ENCODE measurements around the gene RAN.
"Not testable (repeated sequence)": the region's sequence is repeated elsewhere in the genome, so short reads cannot be mapped to it uniquely, and the experiment has no call there.

Gene RAN

DNA sequence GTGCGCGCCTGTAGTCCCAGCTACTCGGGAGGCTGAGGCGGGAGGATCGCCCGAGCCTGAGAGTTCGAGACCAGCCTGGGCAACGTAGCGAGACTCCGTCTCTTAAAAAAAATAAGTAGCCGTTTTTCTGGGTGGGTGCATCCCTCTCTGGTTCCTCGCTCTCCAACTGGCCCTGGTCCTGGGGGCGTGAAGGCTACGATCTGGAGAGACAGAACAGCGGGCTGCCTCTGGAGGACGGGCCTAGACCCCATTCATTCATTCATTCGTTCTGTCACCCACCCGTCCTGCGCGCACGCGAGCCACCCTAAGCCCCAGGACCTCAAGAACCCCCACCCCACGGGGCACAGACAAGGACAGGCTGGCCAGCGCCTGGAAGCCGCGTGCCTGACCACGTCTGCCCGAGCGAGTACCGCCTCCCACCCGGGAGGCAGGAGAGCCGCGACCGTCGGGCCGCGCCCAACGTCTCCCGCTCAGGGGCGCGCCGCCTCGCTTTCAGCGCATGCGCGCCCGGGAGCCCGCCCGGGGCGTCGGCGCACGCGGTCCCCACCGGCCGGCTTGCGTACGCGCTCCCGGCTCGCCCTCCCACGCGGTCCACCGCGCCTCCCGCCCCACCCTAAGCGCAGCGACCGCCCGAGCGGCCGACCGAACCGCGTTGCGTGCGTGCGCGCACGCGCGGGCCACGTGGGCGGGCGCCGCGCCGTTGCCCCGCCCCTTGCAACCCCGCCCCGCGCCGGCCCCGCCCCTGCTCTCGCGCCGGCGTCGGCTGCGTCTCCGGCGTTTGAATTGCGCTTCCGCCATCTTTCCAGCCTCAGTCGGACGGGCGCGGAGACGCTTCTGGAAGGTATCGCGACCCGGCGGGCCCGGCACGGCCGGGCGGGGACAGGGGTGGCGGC, at the start of gene RAN:
Gene RAN (plus strand): TSS at position 781 of the 893 bp plus-strand sequence. CDS start 528 bp downstream, outside the sequence.
- DNase-seq (ENCODE audit: low read depth, low spot score) = peak; percentile 84

DNA sequence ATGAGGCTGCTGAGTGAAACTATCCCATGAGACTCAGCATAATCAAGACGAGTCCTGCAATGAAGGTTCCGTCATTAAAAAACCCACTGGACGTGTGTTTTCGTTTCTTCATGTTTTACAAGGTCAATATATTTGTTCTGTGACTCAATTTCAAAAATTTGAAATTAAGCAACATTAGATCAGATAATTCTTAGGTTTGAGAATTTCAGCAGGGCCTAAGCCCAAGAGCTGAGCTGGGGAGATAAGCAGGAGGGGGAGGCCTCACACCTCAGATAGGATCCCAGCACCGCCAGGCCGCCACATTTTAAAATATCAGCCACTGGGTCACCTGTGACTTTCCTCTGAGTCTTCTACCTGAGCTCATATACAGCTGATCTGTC, 46.1 kb upstream of the RAN start:
- DNase-seq (ENCODE audit: low read depth, low spot score) = no peak

DNA sequence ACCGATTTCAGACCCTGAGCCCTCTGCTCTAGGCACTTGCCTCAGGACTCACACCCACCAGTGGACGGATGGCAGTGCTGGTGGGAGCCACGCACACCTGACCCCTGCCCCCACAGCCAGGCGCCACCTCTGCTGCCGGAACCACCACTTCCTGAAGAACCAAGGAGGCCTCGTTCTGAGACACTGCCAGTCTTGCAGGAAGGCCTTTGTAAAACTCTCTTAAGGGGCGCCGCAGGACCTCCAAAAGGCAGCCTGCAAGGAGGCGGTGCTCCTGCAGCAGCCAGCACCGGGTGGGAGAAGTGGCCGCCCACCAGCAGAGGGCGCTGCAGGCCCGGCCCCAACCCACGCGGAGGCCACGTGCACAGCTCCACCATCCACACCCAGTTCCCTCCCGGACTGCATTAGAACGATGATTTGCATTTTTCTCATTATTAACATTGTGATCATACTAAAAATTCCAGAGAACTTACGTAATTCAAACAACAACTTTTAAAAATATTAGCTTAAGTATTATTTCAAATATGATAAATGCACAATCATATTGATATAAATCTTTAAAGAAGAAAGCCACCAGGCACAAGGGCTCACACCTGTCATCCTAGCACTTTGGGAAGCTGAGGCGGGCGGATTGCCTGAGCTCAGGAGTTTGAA, 45.6 kb upstream of the RAN start:
- DNase-seq (ENCODE audit: low read depth, low spot score) = peak; percentile 25

DNA sequence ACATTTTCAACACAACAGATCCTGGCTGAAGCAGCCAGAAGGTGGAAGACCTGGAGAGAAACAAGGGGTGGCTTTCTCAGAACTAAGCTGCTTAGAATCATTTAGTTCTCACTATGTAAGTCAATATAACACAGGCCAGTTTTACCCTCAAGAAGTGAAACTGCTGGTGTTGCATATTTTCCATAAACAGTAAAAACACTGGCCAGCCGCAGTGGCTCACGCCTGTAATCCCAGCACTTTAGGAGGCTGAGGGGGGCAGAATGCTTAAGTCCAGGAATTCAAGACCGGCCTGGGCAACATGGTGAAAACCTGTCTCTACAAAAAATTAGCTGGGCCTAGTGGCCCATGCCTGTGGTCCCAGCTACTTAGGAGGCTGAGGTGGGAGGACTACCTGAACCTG, 44.4 kb upstream of the RAN start:
- no peak for DNase-seq (ENCODE audit: low read depth, low spot score)

DNA sequence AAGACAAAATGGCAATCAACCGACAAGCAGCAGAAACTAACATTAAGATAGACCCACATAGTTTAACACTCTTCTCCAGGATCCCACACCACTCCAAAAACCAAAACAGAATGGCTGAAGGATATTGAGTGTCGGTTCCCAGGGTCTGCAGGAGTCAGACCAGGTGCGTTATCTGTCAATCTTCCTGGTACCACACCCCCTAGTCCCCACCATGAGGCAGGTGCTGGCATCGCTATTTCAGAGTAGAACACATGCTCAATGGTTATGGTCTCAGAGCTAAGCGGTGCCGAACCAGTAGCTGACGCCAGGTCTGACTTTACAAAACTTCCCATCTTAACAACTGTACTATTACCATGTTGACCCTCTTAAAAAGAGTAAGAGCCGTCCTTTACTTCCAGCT, 43.0 kb upstream of the RAN start:
- no peak for DNase-seq (ENCODE audit: low read depth, low spot score)

DNA sequence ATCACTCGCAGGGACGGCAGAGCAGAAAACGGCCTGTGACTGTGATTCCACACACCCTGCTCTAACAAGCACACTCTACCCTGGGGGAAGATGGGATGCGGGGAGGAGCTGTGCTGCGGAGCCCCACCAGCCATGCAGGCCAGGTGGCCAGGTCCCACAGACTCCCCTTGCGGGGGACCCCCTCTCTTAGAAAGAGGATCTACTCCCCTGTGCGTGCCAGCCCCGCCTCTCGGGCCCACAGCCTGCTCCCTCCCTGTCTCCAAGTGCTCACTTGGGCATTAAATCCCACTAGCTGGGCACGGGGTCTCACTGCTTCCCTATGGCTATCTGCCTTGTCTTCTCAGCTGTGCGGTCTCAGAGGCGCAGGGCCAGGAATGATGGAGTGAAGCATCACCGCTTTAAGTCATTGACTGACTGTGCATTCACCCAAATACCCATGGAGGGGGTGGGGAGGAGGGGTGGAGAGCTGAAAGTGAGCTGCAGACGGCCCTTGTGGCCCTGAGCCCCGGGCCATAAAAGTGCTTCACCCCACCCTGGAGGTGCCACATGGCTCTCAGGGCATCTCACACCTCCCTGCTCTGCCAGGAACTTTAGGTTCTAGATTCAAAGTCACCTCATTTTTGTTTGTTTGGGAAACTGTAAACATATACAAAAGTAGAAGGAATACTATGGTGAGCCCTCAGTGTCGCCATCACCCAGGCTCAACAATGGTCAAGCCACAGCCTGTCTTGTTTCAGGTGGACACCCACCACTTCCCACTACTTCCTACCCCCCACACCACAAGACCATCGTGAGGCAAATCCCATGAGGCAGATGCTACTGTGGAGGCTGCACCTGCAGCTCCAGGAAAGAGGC, 42.2 kb upstream of the RAN start:
- no peak for DNase-seq (ENCODE audit: low read depth, low spot score)

DNA sequence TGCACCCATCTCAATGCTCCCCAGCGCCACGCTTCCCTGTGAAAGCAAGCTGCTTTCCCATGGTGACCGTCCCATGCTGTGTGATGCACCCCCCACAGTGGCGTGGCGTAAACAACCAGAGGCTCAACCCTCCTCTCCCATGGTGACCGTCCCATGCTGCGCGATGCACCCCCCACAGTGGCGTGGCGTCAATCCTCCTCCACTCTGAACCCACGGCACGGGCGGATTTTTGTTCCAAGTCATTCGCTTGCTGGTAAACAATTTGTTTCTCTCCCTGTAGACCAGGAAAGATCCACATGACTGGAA, 41.7 kb upstream of the RAN start:
- no peak for DNase-seq (ENCODE audit: low read depth, low spot score)

DNA sequence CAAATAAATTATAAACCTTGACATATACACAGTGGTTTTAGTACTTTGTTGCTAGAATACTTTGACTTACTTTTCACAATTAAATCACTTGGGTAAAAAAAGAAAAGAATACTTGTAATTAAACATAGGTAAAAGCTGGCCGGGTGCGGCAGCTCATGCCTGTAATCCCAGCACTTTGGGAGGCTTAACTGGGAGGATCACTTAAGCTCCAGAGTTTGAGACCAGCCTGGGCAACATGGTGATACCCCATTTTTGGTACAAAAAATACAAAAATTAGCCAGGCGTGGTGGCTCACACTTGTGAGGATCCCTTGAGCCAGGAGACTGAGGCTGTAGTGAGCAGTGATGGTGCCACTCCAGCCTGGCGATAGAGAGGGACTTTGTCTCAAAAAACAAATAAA, 40.6 kb upstream of the RAN start:
- no peak for DNase-seq (ENCODE audit: low read depth, low spot score)

DNA sequence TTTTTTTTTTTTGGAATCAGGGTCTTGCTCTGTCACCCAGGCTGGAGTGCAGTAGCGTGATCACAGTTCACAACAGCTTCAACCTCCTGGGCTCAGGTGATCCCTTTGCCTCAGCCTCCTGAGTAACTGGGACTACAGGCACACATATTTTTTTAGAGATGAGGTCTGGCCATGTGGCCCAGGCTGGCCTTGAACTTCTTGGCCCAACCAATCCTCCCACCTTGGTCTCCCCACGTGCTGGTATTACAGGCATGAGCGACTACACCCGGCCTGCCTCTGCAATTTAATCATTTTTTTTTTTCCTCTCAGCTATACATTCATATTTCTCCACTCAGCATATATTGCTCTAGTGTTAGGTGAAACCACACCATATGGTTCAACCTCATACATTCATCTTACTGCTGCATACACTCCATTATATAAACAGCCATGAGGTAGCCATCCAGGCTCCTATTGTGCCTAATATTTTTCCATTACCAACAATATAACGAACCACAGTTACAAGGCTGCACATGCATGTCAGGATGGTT, 39.9 kb upstream of the RAN start:
- DNase-seq (ENCODE audit: low read depth, low spot score) = no peak

DNA sequence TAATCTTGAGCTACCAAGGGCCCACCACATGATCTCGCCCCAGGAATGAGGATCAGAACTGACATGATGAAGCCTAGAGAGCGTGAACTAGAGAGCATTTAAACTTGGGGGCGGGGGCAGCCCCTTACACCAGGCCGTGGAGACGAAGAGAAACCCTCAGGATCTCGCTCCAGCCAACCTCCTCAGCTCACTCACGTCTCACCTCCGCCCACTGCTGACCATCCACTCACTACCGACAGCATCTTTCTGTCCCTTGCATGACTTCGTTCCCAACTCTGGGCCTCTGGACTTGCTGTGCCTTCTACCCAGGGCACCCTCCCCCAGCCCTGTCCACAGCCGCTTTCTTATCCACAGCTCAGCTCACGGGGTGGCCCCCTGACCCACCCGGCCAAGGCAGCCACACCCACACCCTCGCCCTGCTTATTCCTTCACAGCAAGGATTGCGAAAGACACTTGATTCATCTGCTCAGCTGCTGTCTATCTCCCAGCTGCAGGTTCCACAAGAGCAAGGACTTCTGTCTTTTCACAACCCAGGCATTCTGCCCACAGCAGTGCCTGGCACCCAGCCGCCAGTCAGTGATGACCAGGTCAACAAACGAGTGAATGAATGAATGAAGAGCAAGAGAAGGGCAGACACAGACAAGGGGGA, 39.2 kb upstream of the RAN start:
- DNase-seq (ENCODE audit: low read depth, low spot score) = no peak

DNA sequence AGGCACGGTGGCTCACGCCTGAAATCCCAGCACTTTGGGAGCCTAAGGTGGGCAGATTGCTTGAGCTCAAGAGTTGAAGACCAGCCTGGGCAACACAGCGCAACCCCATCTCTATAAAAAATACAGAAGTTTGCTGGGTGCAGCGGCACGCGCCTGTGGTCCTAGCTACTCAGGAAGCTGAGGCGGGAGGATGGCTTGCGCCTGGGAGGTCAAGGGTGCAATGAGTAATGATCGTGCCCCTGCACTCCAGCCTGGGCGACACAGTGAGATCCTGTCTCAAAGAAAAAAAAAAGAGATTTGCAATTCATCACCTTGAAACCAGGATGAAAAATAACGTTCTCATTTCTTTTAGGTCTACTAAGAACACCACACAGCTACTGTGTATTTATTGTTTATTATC, 36.9 kb upstream of the RAN start:
- no peak for DNase-seq (ENCODE audit: low read depth, low spot score)

DNA sequence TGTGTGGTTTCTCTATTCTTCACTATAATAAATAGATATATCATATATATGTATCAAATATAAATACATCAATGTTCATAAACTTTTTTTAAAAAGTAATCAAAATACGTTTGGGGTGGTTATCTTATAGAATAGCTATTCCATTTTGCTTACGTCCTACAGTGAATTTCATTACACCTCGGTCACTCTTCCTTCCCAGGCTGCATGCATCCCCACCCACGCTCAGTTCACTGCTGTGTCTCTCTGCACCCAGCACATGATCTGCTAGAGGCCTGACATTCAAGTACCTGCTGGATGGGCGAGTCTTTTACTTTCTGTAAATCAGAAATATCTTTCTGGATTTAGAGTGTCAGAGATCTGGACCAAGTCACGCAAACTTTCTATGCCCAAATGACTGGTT, 36.4 kb upstream of the RAN start:
- no peak for DNase-seq (ENCODE audit: low read depth, low spot score)

DNA sequence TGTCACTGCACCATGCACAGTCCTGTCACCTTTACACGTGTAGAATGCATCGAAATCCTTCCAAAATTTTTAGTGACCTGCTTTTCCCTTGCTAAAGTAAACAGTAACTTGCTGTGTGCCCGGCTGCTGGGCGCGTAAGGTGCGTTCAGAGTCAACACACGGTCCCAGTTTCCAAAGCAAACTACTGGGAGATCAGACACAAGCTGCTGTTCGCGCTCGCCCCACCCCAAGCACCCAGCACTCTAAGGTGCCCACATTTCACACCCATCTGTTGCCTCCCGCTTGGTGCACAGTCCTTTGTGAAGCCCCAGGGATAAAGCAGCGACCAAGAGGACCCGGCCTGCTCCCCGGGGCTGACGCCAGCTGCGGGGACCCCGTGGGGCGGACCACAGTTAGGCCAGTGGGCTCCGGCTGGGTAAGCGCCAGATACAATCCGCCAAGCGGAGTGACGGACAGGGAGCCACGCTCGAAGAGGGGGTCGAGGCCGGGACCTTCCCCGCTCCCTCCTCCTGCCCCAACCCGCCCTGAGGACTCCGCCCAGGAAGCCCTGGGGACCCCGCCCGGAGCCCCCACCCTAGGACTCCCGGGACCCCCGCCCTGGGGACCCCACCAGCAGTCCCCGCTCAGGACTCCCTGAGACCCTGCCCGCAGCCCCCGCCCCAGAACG, 33.4 kb upstream of the RAN start:
- DNase-seq (ENCODE audit: low read depth, low spot score) = no peak

DNA sequence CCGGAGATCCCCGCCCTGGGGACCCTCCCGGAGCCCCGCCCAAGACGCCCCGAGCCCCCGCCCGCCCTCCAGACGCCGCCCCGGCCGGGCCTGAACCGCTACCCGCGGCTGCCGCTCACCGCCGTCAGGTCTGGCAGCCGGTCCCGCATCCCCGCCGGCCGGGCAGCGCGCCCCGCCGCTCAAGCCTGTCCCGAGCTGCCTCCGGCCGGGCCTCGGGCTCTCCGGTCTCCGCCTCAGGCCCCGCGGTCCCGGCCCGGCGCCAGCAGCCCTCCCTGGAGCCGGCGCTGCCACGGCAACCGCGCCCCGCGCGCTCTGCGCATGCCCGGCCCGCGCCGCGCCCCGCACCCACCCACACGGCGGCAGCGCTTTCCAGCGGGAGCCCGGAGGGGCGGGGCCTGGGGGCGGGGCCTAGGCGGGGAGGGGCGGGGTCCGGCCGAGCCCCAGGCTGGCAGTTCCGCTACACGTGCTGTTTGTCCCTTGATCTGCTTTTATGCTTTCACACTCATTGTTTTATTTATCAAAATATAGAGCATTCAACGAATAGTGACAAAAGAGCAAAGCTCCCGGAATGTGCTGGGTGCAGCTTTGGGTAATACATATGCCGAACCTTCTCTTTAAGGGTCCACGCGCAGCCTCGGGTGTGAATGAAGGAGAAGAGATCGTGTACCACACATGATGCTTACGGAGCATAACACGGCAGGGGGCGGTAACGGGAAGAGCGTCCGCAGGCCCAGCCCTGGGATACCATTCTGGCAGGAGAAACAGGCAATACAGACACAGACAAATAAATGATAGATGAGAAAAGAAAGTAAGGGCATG, 32.7 kb upstream of the RAN start, which contains the start of gene STX2:
Gene STX2 (minus strand): TSS at position 300 of the 819 bp plus-strand sequence. CDS start 151 bp downstream, at position 149.
- DNase-seq (ENCODE audit: low read depth, low spot score) = peak; percentile 84

DNA sequence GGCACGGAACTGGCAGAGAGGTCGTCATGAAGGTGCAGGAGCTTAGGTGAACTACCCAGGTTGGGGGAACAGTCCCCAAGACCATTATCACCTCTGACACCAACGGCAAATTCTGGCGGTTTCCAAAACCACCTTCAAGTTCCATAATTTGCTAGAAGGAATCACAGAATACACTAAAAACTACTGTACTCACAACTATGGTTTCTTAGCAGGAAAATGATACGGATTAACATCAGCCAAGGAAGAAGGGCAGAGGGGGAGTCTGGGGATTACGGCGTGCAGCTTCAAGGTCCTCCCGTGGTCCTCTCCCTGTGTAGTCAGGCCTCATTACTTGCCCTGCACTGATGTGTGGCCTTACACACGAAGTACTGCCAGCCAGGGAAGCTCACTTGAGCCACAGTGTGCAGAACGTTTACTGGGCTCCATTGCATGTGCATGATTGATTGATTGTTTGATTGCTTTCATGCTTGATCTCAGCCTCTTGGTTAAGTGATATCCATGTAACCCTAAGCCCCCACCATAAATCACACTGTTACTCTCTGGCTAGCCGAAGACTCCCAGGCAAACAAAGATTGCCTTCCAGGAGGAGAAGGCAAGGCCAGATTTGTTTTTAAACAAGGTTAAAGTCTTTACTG, 32.0 kb upstream of the RAN start:
- DNase-seq (ENCODE audit: low read depth, low spot score) = no peak

DNA sequence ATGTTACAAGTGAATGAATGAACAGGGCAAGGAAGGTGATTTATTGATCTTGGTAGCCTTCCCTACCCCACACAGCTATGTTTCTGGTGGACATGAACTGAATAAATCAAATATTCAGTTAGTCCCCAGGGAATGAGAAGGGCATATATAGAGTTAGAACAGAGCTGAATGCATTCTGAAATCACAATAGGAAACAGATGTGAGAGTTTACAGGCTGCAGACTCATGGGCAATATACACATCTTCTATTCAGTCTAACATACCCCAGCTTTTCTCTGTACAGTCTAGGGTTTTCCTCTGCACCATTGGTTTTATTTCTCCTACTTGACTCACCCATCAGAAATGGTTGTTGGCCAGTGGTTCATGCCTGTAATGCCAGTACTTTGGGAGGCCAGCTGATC, 25.5 kb upstream of the RAN start:
- no peak for DNase-seq (ENCODE audit: low read depth, low spot score)

DNA sequence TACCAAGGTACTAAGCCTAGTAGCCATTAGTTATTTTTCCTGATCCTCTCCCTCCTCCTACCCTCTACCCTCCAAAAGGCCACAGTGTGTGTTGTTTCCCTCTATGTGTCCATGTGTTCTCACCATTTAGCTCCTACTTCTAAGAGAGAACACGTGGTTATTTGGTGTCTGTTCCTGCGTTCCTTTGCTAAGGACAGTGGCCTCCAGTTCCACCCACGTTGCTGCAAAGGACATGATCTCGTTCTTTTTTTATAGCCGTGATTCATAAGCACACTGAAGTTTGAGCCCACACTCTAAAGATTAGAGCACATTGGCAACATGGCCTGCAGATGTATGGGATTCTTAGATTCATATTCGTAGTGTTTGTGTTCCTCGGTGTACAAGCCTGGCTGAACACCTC, 24.8 kb upstream of the RAN start:
- DNase-seq (ENCODE audit: low read depth, low spot score) = no peak

DNA sequence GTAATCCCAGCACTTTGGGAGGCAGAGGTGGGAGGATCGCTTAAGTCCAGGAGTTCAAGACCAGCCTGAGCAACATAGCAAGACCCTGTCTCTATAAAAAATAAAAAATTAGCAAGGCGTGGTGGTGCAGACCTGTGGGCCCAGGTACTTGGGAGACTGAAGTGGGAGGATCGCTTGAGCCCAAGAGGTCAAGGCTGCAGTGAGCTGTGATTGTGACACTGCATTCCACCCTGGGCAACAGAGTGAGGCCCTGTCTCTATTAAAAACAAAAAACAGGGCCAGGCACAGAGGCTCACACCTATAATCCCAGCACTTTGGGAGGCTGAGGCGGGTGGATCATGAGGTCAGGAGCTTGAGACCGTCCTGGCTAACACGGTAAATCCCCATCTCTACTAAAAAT, 23.8 kb upstream of the RAN start:
- not testable (repeated sequence) for DNase-seq (ENCODE audit: low read depth, low spot score)

DNA sequence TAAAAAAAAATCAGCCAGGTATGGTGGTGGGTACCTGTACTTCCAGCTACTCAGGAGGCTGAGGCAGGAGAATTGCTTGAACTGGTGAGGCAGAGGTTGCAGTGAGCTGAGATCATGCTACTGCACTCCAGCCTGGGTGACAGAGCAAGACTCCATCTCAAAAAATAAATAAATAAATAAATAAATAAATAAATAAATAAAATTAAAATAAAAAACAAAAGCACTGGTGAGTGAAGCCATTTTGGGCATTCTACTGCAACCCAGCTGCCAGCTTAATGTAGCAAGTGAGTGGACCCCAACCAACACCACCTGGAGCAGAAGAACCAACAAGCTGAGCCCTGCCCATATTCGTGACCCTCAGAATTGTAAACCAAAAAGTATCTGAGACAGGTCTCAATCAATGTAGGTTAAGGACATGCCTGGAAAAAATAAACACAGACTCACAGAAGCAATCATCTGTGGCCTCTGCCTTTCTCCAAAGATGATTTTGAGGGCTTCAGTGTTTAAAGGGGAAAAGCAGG, 23.0 kb upstream of the RAN start:
- not testable (repeated sequence) for DNase-seq (ENCODE audit: low read depth, low spot score)
